HepG2 (cell line): ENCODE results near the gene ORC4. TPM values are rescaled to one million over a fixed set of nuclear protein-coding genes. Genes with fewer than 3 reads are reported as not detected.
A peak's percentile ranks its signal among the peaks of the same experiment; 100 is the strongest.

ENCODE experiments used
- BHLHE40 ChIP-seq: IDR thresholded peaks from 2 replicates; pipeline ENCODE4 v1.6.1; 2011; ENCODE audit warnings: low read length, improper control_type of control experiment
- ERF ChIP-seq: IDR thresholded peaks from 2 replicates; pipeline ENCODE4 v1.6.1; 2018; ENCODE audit warnings: missing biosample characterization, missing genetic modification reagents
- FOXK2 ChIP-seq: fragments of 450-650 bp; IDR thresholded peaks from 2 replicates; pipeline ENCODE4 v1.6.1; 2016
- GABPA ChIP-seq, 2 experiments: IDR thresholded peaks; 2 replicates each; pipeline ENCODE4 v1.6.1; 2011 to 2016; ENCODE audit warnings: low read depth in 2 of 2, low read length in 1 of 2, missing biosample characterization in 1 of 2, missing genetic modification characterization in 1 of 2
- MIER3 ChIP-seq: IDR thresholded peaks from 2 replicates; pipeline ENCODE4 v1.6.1; 2016; ENCODE audit warnings: missing compliant biosample characterization, borderline replicate concordance
- NFYC ChIP-seq: IDR thresholded peaks from 2 replicates; pipeline ENCODE4 v1.6.1; 2016; ENCODE audit warnings: missing genetic modification reagents, missing compliant biosample characterization
- PLRG1 ChIP-seq: fragments of 450-650 bp; conservative IDR thresholded peaks from 2 replicates; pipeline ENCODE4 v1.6.1; 2016
- REL ChIP-seq: sonication (generic); formaldehyde crosslinking; conservative IDR thresholded peaks from 2 replicates; pipeline ENCODE4 v1.8.0; 2022; ENCODE audit warnings: mild to moderate bottlenecking, missing genetic modification reagents, moderate library complexity
- SNAI1 ChIP-seq: sonication (generic); formaldehyde crosslinking; IDR thresholded peaks from 2 replicates; pipeline ENCODE4 v1.5.0; 2020; ENCODE audit warnings: mild to moderate bottlenecking, missing genetic modification reagents, borderline replicate concordance
- SP4 ChIP-seq: sonication (generic); formaldehyde crosslinking; IDR thresholded peaks from 2 replicates; pipeline ENCODE4 v1.8.1; 2023; ENCODE audit warnings: mild to moderate bottlenecking, missing genetic modification reagents
- TOPORS ChIP-seq: sonication (generic); formaldehyde crosslinking; IDR thresholded peaks from 2 replicates; pipeline ENCODE4 v1.8.0; 2023; ENCODE audit warnings: mild to moderate bottlenecking, missing genetic modification reagents
- ZNF749 ChIP-seq: sonication (generic); formaldehyde crosslinking; IDR thresholded peaks from 2 replicates; pipeline ENCODE4 v1.8.0; 2022; ENCODE audit warnings: mild to moderate bottlenecking, missing genetic modification reagents, moderate library complexity, borderline replicate concordance
- ZNF766 ChIP-seq: sonication (generic); formaldehyde crosslinking; IDR thresholded peaks from 2 replicates; pipeline ENCODE4 v1.5.0; 2020; ENCODE audit warnings: missing genetic modification reagents, borderline replicate concordance
- polyA plus RNA-seq, 8 experiments: library from polyadenylated mRNA; depleted of rRNA in 3 of 8; stranded (reverse) in 7 of 8; unstranded in 1 of 8; fragments of >200 nt; fragmentation: Illumina TruSeq in 4 of 8; extraction: Trizol in 4 of 8; gene quantifications; 2 replicates each; pipeline versions ENCODE4 v1.2.1 to v1.2.3, GENCODE V29; 2011 to 2016; ENCODE audit warnings: low read depth in 4 of 8, missing spikeins in 1 of 8, mixed read lengths in 1 of 8; ENCODE audit not compliant: insufficient read depth in 1 of 8
- total RNA-seq, 5 experiments: library from RNA; depleted of rRNA; stranded (reverse); fragments of >200 nt; fragmentation: Illumina TruSeq; extraction: Trizol; gene quantifications; 2 replicates each; pipeline ENCODE4 v1.2.3, GENCODE V29; 2016; ENCODE audit warnings: low read depth in 1 of 5
- TF ChIP-seq, protein P1 (sequence below): sonication (generic); formaldehyde crosslinking; IDR thresholded peaks from 2 replicates; pipeline ENCODE4 v1.5.0; 2020; ENCODE audit warnings: missing genetic modification reagents, mild to moderate bottlenecking, borderline replicate concordance
- TF ChIP-seq, protein P2 (sequence below): sonication (generic); formaldehyde crosslinking; IDR thresholded peaks from 2 replicates; pipeline ENCODE4 v1.5.0; 2020; ENCODE audit warnings: missing genetic modification reagents, mild to moderate bottlenecking, borderline replicate concordance
- TF ChIP-seq, protein P3 (sequence below): sonication (generic); formaldehyde crosslinking; IDR thresholded peaks from 2 replicates; pipeline ENCODE4 v1.4.0; 2020; ENCODE audit warnings: missing genetic modification reagents
- TF ChIP-seq, protein P4 (sequence below): sonication (generic); formaldehyde crosslinking; IDR thresholded peaks from 2 replicates; pipeline ENCODE4 v1.4.0; 2020; ENCODE audit warnings: missing genetic modification reagents
- TF ChIP-seq, protein P5 (sequence below): sonication (generic); formaldehyde crosslinking; IDR thresholded peaks from 2 replicates; pipeline ENCODE4 v1.4.0; 2020; ENCODE audit warnings: mild to moderate bottlenecking, low read depth, missing genetic modification reagents

Gene ORC4
- total and polyA plus RNA-seq, 2 of the 13 experiments (the other 11 are each of a cell fraction or from before 2014, with no cell fraction given): 28.6 to 84.8 TPM

DNA sequence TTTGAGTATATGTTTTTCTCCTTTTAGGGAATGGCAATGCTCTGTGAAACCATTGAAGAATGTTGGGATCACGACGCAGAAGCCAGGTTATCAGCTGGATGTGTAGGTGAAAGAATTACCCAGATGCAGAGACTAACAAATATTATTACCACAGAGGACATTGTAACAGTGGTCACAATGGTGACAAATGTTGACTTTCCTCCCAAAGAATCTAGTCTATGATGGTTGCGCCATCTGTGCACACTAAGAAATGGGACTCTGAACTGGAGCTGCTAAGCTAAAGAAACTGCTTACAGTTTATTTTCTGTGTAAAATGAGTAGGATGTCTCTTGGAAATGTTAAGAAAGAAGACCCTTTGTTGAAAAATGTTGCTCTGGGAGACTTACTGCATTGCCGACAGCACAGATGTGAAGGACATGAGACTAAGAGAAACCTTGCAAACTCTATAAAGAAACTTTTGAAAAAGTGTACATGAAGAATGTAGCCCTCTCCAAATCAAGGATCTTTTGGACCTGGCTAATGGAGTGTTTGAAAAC is 93.4 kb downstream of the ORC4 start (continued):
- TF ChIP-seq REL (CRISPR knock-in tag) (0 out of 2 replicates have a peak, but pooled peaks have one; percentile 21), NFYC (no peak; the same call in 1 of the 2 replicates), GABPA (IDR thresholded peaks at IDR 0.05; ENCODE audit: low read depth, low read length) (no peak), GABPA (CRISPR knock-in tag; IDR thresholded peaks at IDR 0.05; ENCODE audit: low read depth) (peak; percentile 44; the same call in 1 of the 2 replicates), MIER3 (CRISPR knock-in tag) (peak; percentile 96), SNAI1 (no peak), BHLHE40 (no peak), ZNF749 (CRISPR knock-in tag) (no peak; the same call in 1 of the 2 replicates), PLRG1 (no peak), TOPORS (peak; percentile 56; the same call in 1 of the 2 replicates), FOXK2 (peak; percentile 40; the same call in 1 of the 2 replicates), ERF (peak; percentile 84; the same call in 1 of the 2 replicates), ZNF766 (CRISPR knock-in tag) (no peak), SP4 (CRISPR knock-in tag) (no peak)
- TF ChIP-seq, protein P1, sequence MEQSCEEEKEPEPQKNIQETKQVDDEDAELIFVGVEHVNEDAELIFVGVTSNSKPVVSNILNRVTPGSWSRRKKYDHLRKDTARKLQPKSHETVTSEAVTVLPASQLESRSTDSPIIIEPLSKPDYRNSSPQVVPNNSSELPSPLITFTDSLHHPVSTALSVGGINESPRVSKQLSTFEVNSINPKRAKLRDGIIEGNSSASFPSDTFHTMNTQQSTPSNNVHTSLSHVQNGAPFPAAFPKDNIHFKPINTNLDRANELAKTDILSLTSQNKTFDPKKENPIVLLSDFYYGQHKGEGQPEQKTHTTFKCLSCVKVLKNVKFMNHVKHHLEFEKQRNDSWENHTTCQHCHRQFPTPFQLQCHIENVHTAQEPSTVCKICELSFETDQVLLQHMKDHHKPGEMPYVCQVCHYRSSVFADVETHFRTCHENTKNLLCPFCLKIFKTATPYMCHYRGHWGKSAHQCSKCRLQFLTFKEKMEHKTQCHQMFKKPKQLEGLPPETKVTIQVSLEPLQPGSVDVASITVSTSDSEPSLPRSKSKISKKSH: no peak
- TF ChIP-seq, protein P2, sequence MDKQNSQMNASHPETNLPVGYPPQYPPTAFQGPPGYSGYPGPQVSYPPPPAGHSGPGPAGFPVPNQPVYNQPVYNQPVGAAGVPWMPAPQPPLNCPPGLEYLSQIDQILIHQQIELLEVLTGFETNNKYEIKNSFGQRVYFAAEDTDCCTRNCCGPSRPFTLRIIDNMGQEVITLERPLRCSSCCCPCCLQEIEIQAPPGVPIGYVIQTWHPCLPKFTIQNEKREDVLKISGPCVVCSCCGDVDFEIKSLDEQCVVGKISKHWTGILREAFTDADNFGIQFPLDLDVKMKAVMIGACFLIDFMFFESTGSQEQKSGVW (CRISPR knock-in tag): no peak
- TF ChIP-seq, protein P3, sequence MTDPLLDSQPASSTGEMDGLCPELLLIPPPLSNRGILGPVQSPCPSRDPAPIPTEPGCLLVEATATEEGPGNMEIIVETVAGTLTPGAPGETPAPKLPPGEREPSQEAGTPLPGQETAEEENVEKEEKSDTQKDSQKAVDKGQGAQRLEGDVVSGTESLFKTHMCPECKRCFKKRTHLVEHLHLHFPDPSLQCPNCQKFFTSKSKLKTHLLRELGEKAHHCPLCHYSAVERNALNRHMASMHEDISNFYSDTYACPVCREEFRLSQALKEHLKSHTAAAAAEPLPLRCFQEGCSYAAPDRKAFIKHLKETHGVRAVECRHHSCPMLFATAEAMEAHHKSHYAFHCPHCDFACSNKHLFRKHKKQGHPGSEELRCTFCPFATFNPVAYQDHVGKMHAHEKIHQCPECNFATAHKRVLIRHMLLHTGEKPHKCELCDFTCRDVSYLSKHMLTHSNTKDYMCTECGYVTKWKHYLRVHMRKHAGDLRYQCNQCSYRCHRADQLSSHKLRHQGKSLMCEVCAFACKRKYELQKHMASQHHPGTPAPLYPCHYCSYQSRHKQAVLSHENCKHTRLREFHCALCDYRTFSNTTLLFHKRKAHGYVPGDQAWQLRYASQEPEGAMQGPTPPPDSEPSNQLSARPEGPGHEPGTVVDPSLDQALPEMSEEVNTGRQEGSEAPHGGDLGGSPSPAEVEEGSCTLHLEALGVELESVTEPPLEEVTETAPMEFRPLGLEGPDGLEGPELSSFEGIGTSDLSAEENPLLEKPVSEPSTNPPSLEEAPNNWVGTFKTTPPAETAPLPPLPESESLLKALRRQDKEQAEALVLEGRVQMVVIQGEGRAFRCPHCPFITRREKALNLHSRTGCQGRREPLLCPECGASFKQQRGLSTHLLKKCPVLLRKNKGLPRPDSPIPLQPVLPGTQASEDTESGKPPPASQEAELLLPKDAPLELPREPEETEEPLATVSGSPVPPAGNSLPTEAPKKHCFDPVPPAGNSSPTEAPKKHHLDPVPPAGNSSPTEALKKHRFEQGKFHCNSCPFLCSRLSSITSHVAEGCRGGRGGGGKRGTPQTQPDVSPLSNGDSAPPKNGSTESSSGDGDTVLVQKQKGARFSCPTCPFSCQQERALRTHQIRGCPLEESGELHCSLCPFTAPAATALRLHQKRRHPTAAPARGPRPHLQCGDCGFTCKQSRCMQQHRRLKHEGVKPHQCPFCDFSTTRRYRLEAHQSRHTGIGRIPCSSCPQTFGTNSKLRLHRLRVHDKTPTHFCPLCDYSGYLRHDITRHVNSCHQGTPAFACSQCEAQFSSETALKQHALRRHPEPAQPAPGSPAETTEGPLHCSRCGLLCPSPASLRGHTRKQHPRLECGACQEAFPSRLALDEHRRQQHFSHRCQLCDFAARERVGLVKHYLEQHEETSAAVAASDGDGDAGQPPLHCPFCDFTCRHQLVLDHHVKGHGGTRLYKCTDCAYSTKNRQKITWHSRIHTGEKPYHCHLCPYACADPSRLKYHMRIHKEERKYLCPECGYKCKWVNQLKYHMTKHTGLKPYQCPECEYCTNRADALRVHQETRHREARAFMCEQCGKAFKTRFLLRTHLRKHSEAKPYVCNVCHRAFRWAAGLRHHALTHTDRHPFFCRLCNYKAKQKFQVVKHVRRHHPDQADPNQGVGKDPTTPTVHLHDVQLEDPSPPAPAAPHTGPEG: 0 out of 2 replicates have a peak, but pooled peaks have one; percentile 45
- TF ChIP-seq, protein P4, sequence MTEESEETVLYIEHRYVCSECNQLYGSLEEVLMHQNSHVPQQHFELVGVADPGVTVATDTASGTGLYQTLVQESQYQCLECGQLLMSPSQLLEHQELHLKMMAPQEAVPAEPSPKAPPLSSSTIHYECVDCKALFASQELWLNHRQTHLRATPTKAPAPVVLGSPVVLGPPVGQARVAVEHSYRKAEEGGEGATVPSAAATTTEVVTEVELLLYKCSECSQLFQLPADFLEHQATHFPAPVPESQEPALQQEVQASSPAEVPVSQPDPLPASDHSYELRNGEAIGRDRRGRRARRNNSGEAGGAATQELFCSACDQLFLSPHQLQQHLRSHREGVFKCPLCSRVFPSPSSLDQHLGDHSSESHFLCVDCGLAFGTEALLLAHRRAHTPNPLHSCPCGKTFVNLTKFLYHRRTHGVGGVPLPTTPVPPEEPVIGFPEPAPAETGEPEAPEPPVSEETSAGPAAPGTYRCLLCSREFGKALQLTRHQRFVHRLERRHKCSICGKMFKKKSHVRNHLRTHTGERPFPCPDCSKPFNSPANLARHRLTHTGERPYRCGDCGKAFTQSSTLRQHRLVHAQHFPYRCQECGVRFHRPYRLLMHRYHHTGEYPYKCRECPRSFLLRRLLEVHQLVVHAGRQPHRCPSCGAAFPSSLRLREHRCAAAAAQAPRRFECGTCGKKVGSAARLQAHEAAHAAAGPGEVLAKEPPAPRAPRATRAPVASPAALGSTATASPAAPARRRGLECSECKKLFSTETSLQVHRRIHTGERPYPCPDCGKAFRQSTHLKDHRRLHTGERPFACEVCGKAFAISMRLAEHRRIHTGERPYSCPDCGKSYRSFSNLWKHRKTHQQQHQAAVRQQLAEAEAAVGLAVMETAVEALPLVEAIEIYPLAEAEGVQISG (CRISPR knock-in tag): no peak
- TF ChIP-seq, protein P5, sequence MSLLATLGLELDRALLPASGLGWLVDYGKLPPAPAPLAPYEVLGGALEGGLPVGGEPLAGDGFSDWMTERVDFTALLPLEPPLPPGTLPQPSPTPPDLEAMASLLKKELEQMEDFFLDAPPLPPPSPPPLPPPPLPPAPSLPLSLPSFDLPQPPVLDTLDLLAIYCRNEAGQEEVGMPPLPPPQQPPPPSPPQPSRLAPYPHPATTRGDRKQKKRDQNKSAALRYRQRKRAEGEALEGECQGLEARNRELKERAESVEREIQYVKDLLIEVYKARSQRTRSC (CRISPR knock-in tag): no peak
